Trophoblast cell (in vitro differentiated cells and primary cell): ENCODE results near the gene RASEF.
A peak's percentile ranks its signal among the peaks of the same experiment; 100 is the strongest.

Source experiments
- DNase-seq, 2 donors: peaks; one replicate each; pipeline ENCODE4 v3.0.0-alpha.2; 2016
- H2AFZ ChIP-seq: 2 replicates; pipeline ENCODE4 v1.6.1; 2013; ENCODE audit warnings: low read length, moderate library complexity, mild to moderate bottlenecking; ENCODE audit not compliant: insufficient read depth, poor library complexity
- H2AK5ac ChIP-seq: 2 replicates; pipeline ENCODE4 v1.6.1; 2013; ENCODE audit warnings: mild to moderate bottlenecking, low read length
- H2BK120ac ChIP-seq: 2 replicates; pipeline ENCODE4 v1.6.1; 2013; ENCODE audit warnings: low read length, mild to moderate bottlenecking, moderate library complexity; ENCODE audit not compliant: insufficient read depth, poor library complexity
- H2BK12ac ChIP-seq: 2 replicates; pipeline ENCODE4 v1.6.1; 2013; ENCODE audit warnings: mild to moderate bottlenecking, low read length, moderate library complexity
- H2BK5ac ChIP-seq: 2 replicates; pipeline ENCODE4 v1.6.1; 2013; ENCODE audit warnings: low read length, low read depth, moderate library complexity, mild to moderate bottlenecking; ENCODE audit not compliant: poor library complexity
- H3K14ac ChIP-seq: 2 replicates; pipeline ENCODE4 v1.6.1; 2013; ENCODE audit warnings: mild to moderate bottlenecking, low read length
- H3K18ac ChIP-seq: 2 replicates; pipeline ENCODE4 v1.6.1; 2013; ENCODE audit warnings: mild to moderate bottlenecking, low read length
- H3K23ac ChIP-seq: 2 replicates; pipeline ENCODE4 v1.6.1; 2013; ENCODE audit warnings: low read length
- H3K27ac ChIP-seq: 2 replicates; pipeline ENCODE4 v1.5.1; 2013; ENCODE audit warnings: low read depth, mild to moderate bottlenecking, inconsistent platforms, low read length, moderate library complexity
- H3K27me3 ChIP-seq: 2 replicates; pipeline ENCODE4 v1.6.1; 2013; ENCODE audit warnings: inconsistent platforms, mild to moderate bottlenecking, low read length, moderate library complexity; ENCODE audit not compliant: insufficient read depth
- H3K36me3 ChIP-seq, 2 experiments: 1 replicate in 1 of 2; 2 replicates in 1 of 2; pipeline ENCODE4 v1.6.1; 2013; ENCODE audit warnings: low read length in 2 of 2, mild to moderate bottlenecking in 2 of 2, moderate library complexity in 1 of 2; ENCODE audit not compliant: insufficient read depth in 2 of 2, control insufficient read depth in 1 of 2
- H3K4ac ChIP-seq: 2 replicates; pipeline ENCODE4 v1.6.1; 2013; ENCODE audit warnings: low read depth, mild to moderate bottlenecking, low read length, moderate library complexity
- H3K4me1 ChIP-seq, 2 experiments: 1 replicate in 1 of 2; 2 replicates in 1 of 2; pipeline ENCODE4 v1.6.1; 2013; ENCODE audit warnings: low read length in 2 of 2, mild to moderate bottlenecking in 2 of 2, moderate library complexity in 1 of 2; ENCODE audit not compliant: insufficient read depth in 2 of 2, control insufficient read depth in 1 of 2
- H3K4me2 ChIP-seq: 2 replicates; pipeline ENCODE4 v1.6.1; 2013; ENCODE audit warnings: inconsistent platforms, mild to moderate bottlenecking, low read length, moderate library complexity
- H3K4me3 ChIP-seq: 2 replicates; pipeline ENCODE4 v1.5.1; 2013; ENCODE audit warnings: mild to moderate bottlenecking, low read depth, low read length, inconsistent platforms
- H3K79me1 ChIP-seq: one replicate; pipeline ENCODE4 v1.6.1; 2013; ENCODE audit warnings: low read length
- H3K79me2 ChIP-seq: 2 replicates; pipeline ENCODE4 v1.6.1; 2013; ENCODE audit warnings: low read length, mild to moderate bottlenecking; ENCODE audit not compliant: control insufficient read depth, insufficient read depth, poor library complexity
- H3K9ac ChIP-seq: 2 replicates; pipeline ENCODE4 v1.6.1; 2013; ENCODE audit warnings: mild to moderate bottlenecking, low read length
- H3K9me3 ChIP-seq: 2 replicates; pipeline ENCODE4 v1.6.1; 2013; ENCODE audit warnings: low read depth, mild to moderate bottlenecking, control low read depth, inconsistent platforms, low read length; ENCODE audit not compliant: insufficient read depth
- H4K12ac ChIP-seq: 2 replicates; pipeline ENCODE4 v1.6.1; 2013; ENCODE audit warnings: low read depth, mild to moderate bottlenecking, low read length, moderate library complexity
- H4K8ac ChIP-seq: 2 replicates; pipeline ENCODE4 v1.6.1; 2013; ENCODE audit warnings: low read depth, mild to moderate bottlenecking, low read length, moderate library complexity
- H4K91ac ChIP-seq: one replicate; pipeline ENCODE4 v1.6.1; 2013; ENCODE audit warnings: low read depth, mild to moderate bottlenecking, low read length, moderate library complexity
- WGBS: extraction: QIAGEN DNeasy Blood & Tissue Kit; methylation state at CpG from one replicate; pipeline ENCODE4 v1.1.7; 2013; ENCODE audit warnings: missing lambda C conversion rate; ENCODE audit not compliant: insufficient read length, insufficient coverage; ENCODE audit errors: extremely low coverage; 5-methylcytosine and 5-hydroxymethylcytosine counted together

Gene RASEF

DNA sequence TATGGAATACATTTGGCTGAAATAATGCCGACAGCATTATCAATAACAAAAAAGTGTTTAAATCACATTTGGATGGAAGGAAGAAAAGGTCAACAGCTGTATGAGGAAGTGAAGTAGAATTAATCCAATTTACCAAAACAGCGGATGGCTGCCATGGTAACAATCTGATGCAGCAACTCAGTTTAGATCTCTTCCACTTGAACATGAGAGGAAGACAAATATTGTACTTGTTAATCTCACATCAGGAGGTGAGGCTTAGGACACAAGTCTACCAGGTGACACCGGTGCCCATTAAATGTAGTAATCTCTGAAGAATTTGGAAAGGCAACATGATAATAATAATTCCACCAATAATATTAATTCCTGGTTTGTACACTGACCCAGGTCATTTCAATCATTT, 2.4 kb downstream of the RASEF start:
- Histone ChIP-seq H3K79me1 (peaks cover 4% of the 10 kb centered on the region), H3K4me3 (no peak overlapping the region), H2AFZ (no peak overlapping the region), H3K4me1 (peaks cover 4% of the 10 kb centered on the region in 2 experiments), H3K18ac (no peak overlapping the region), H3K9ac (no peak overlapping the region), H4K91ac (no peak overlapping the region), H3K79me2 (peaks cover 2% of the 10 kb centered on the region), H3K36me3 (no peaks in the 10 kb centered on the region), H2BK120ac (no peak overlapping the region), H3K14ac (no peak overlapping the region), H2AK5ac (no peak overlapping the region), H3K4ac (no peak overlapping the region), H3K27me3 (no peaks in the 10 kb centered on the region), H3K23ac (no peak overlapping the region), H3K27ac (no peak overlapping the region), H4K8ac (no peak overlapping the region), H2BK12ac (no peak overlapping the region), H3K4me2 (no peak overlapping the region), H4K12ac (no peak overlapping the region), H3K9me3 (no peaks in the 10 kb centered on the region), H2BK5ac (no peak overlapping the region)
- peak; percentile 13 to 23 for DNase-seq
- no CpG with 5 or more reads among the region's 3 CpGs for WGBS

GRCh38 chr9:83059417-83059816, 3.5 kb downstream of the RASEF start:
- Histone ChIP-seq H3K18ac (no peak overlapping the region), H3K14ac (no peak overlapping the region), H4K8ac (no peak overlapping the region), H3K4me3 (no peak overlapping the region), H3K36me3 (no peaks in the 10 kb centered on the region), H4K91ac (no peak overlapping the region), H2BK12ac (no peak overlapping the region), H3K9ac (no peak overlapping the region), H4K12ac (no peak overlapping the region), H3K4me2 (no peak overlapping the region), H2AFZ (no peak overlapping the region), H3K79me1 (peaks cover 4% of the 10 kb centered on the region), H3K79me2 (peaks cover 2% of the 10 kb centered on the region), H2BK120ac (no peak overlapping the region), H2AK5ac (no peak overlapping the region), H3K9me3 (no peaks in the 10 kb centered on the region), H3K27me3 (no peaks in the 10 kb centered on the region), H3K23ac (no peak overlapping the region), H3K4ac (no peak overlapping the region), H2BK5ac (no peak overlapping the region), H3K27ac (no peak overlapping the region), H3K4me1 (peaks cover 4% of the 10 kb centered on the region in 2 experiments)
- no CpG with 5 or more reads among the region's 1 CpG for WGBS
- DNase-seq = no peak

GRCh38 chr9:83056911-83057310, 6.0 kb downstream of the RASEF start:
- no peak overlapping the region for H3K23ac ChIP-seq
- H3K79me1 ChIP-seq = no peaks in the 10 kb centered on the region
- no peak overlapping the region for H4K8ac ChIP-seq
- no peak overlapping the region for H2BK5ac ChIP-seq
- no peak overlapping the region for H3K18ac ChIP-seq
- no peak overlapping the region for H4K12ac ChIP-seq
- no peaks in the 10 kb centered on the region for H3K36me3 ChIP-seq
- no peak overlapping the region for H3K4me2 ChIP-seq
- no peak overlapping the region for H2AFZ ChIP-seq
- H2BK12ac ChIP-seq = no peak overlapping the region
- no peaks in the 10 kb centered on the region for H3K79me2 ChIP-seq
- no peak overlapping the region for H3K27ac ChIP-seq
- DNase-seq = no peak
- H3K27me3 ChIP-seq = no peaks in the 10 kb centered on the region
- H2BK120ac ChIP-seq = no peak overlapping the region
- H3K9me3 ChIP-seq = no peaks in the 10 kb centered on the region
- no peaks in the 10 kb centered on the region for H3K4me1 ChIP-seq
- no peak overlapping the region for H2AK5ac ChIP-seq
- H3K9ac ChIP-seq = no peak overlapping the region
- no peak overlapping the region for H3K4me3 ChIP-seq
- H3K4ac ChIP-seq = no peak overlapping the region
- H4K91ac ChIP-seq = no peak overlapping the region
- no CpG with 5 or more reads among the region's 1 CpG for WGBS
- H3K14ac ChIP-seq = no peak overlapping the region

- Histone ChIP-seq H3K9me3 (no peaks in the 10 kb centered on the region), H3K9ac (no peak overlapping the region), H3K79me2 (no peaks in the 10 kb centered on the region), H3K4me2 (no peak overlapping the region), H3K36me3 (no peaks in the 10 kb centered on the region), H3K4ac (no peak overlapping the region), H3K18ac (no peak overlapping the region), H2BK120ac (no peak overlapping the region), H4K91ac (no peak overlapping the region), H3K4me1 (no peaks in the 10 kb centered on the region), H3K79me1 (no peaks in the 10 kb centered on the region), H3K4me3 (no peak overlapping the region), H2AK5ac (no peak overlapping the region), H3K27me3 (no peaks in the 10 kb centered on the region), H2AFZ (no peak overlapping the region), H4K12ac (no peak overlapping the region), H3K23ac (no peak overlapping the region), H2BK12ac (no peak overlapping the region), H3K14ac (no peak overlapping the region), H2BK5ac (no peak overlapping the region), H3K27ac (no peak overlapping the region), H4K8ac (no peak overlapping the region)
- no CpG with 5 or more reads among the region's 2 CpGs for WGBS
- no peak for DNase-seq
Measured at GRCh38 chr9:83056174-83056573, 6.8 kb downstream of the RASEF start.
